Activated CD8-positive, alpha-beta T cell treated with anti-CD3 and anti-CD28 coated beads for 36 hours (primary cell): Measurements from ENCODE around the gene RAD52. TPM values are rescaled to one million over a fixed set of nuclear protein-coding genes. Genes with fewer than 3 reads are reported as not detected.
A peak's percentile ranks its signal among the peaks of the same experiment; 100 is the strongest.

Source experiments
- ATAC-seq: fragments of 200-7000 bp; cut with Tn5 transposase; one replicate; pipeline ENCODE4 v1.10.0; 2021; ENCODE audit warnings: mild to moderate bottlenecking, moderate library complexity
- CTCF ChIA-PET: fragments of 350-600 bp; sonication (Branson Sonifier 250); formaldehyde crosslinking; loops from one replicate; lab custom pipeline; 2021; ENCODE audit warnings: antibody characterized with exemption; lab: Charles Lee
- POLR2A ChIA-PET: fragments of 350-600 bp; sonication (Branson Sonifier 250); formaldehyde crosslinking; loops from one replicate; lab custom pipeline; 2021; ENCODE audit warnings: antibody characterized with exemption; lab: Charles Lee
- DNase-seq: peaks from one replicate; pipeline ENCODE4 v3.0.0-alpha.2; 2020
- H3K27ac Mint-ChIP-seq: one replicate; pipeline ENCODE4 v1.8.0; 2021; ENCODE audit warnings: mild to moderate bottlenecking, mixed read lengths
- H3K27me3 Mint-ChIP-seq: one replicate; pipeline ENCODE4 v1.8.0; 2021; ENCODE audit warnings: mixed read lengths
- H3K36me3 Mint-ChIP-seq: one replicate; pipeline ENCODE4 v1.8.0; 2021; ENCODE audit warnings: low read depth, mixed read lengths
- H3K4me1 Mint-ChIP-seq: one replicate; pipeline ENCODE4 v1.8.0; 2021; ENCODE audit warnings: low read depth, mixed read lengths
- H3K4me3 Mint-ChIP-seq: one replicate; pipeline ENCODE4 v1.8.0; 2021; ENCODE audit warnings: mild to moderate bottlenecking, moderate library complexity, mixed read lengths
- H3K9me3 Mint-ChIP-seq: one replicate; pipeline ENCODE4 v1.8.0; 2021; ENCODE audit warnings: mixed read lengths
- intact Hi-C: fragments of 100-400 bp; cut with micrococcal nuclease; formaldehyde crosslinking; loops from one replicate; pipeline ENCODE4 v1.10.0; 2022
- total RNA-seq, 2 experiments: library from RNA; stranded (reverse); gene quantifications; one replicate each; pipeline ENCODE4 v1.2.3, GENCODE V29; 2021
- TF ChIP-seq, protein P1 (sequence below): fragments of 200-600 bp; IDR thresholded peaks from one replicate; pipeline ENCODE4 v1.8.0; 2022; ENCODE audit warnings: antibody characterized with exemption, mild to moderate bottlenecking

Gene RAD52
- total RNA-seq, 2 experiments from 2014 or later = 14.9 to 16.3 TPM

DNA sequence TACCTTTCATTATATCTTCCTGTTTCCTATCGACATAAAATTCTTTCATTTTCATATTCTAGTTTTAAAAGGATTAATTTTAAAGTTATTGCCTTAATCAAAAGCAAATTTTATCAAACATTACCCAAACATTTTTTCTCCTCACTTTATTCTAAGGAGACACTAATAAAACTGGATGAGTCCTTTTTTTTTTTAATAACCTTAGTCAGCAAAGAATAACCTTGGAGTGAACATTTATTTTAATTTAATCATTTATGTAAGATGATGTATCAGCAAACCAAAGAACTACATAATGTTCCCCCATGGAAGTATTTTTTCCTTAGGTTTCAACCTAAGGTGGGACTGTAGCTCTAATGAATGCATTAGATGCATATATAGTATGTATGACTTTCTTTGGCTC is 83.9 kb downstream of the RAD52 start:
- H3K4me1 Mint-ChIP-seq = peaks cover 18% of the 10 kb centered on the region
- H3K36me3 Mint-ChIP-seq = peaks cover 27% of the 10 kb centered on the region
- H3K27me3 Mint-ChIP-seq = no peaks in the 10 kb centered on the region
- DNase-seq (no peak), ATAC-seq (no peak)
- no peak overlapping the region for H3K27ac Mint-ChIP-seq
- ChIA-PET CTCF (interaction anchor here (1.2 kb wide), 1 partner anchor 8 kb away, joined by 3 read pairs; no protein-coding TSS in a partner anchor), POLR2A (no interaction called here)
- no peaks in the 10 kb centered on the region for H3K9me3 Mint-ChIP-seq
- TF ChIP-seq, protein P1, sequence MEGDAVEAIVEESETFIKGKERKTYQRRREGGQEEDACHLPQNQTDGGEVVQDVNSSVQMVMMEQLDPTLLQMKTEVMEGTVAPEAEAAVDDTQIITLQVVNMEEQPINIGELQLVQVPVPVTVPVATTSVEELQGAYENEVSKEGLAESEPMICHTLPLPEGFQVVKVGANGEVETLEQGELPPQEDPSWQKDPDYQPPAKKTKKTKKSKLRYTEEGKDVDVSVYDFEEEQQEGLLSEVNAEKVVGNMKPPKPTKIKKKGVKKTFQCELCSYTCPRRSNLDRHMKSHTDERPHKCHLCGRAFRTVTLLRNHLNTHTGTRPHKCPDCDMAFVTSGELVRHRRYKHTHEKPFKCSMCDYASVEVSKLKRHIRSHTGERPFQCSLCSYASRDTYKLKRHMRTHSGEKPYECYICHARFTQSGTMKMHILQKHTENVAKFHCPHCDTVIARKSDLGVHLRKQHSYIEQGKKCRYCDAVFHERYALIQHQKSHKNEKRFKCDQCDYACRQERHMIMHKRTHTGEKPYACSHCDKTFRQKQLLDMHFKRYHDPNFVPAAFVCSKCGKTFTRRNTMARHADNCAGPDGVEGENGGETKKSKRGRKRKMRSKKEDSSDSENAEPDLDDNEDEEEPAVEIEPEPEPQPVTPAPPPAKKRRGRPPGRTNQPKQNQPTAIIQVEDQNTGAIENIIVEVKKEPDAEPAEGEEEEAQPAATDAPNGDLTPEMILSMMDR = no peak
- intact Hi-C loops = no loop called here
- no peak overlapping the region for H3K4me3 Mint-ChIP-seq

DNA sequence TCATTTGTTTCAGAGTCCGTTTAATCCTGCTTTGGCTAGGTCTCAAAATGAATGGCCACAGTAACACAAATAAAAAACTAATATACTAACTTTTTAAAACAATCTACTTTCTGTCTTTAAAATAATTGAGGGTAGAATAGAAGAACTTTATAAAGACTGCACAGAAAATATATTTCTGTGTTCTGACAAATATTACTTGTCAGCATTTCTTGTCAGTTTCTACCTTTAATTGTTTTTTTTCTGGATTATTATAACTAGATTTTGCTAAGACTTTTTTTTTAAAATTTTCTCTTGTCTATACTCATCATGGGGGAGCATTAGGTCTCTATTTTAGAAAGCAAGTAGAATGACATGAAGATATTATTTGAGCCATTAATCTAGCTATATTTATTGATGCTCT is 86.2 kb downstream of the RAD52 start:
- Mint-ChIP-seq H3K27me3 (no peaks in the 10 kb centered on the region), H3K27ac (no peak overlapping the region), H3K36me3 (peaks cover 25% of the 10 kb centered on the region), H3K9me3 (no peaks in the 10 kb centered on the region), H3K4me1 (peaks cover 7% of the 10 kb centered on the region), H3K4me3 (no peak overlapping the region)
- no peak for DNase-seq
- ATAC-seq = no peak
- TF ChIP-seq, protein P1 = no peak
- ChIA-PET CTCF (interaction anchor here (1.3 kb wide), 1 partner anchor 230 kb away, joined by 4 read pairs; no protein-coding TSS in a partner anchor), POLR2A (interaction anchor here (0.6 kb wide), 1 partner anchor 109 kb away, joined by 3 read pairs; no protein-coding TSS in a partner anchor)
- intact Hi-C loops = no loop called here

DNA sequence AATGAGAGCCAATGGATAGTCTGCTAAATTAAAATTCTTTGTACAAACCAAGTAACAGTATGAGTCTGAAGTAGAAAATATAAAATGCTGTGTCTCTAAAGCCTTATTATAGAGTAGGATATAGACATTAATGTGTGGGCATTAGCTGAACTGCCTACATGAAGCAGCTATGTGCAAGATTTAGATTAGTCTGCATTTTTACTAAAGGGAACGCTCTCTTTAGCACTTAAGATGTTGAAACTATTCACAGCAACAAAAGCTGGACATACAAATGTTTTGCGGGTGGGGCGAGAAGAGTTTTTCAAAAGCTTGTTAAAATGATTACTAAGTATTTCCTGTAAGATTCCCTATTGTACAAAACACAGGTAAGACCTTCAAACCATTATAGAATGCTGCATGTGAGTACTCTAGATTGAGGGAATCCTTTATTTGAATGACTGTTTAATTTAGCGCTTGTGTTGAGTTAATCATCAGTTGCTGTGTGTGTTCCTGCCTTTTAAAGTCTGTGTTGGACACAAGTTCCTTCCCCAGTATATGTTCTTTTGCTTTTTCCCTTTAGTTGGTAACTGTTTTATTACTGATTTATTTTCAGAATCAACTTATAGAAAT is 87.1 kb downstream of the RAD52 start:
- H3K27ac Mint-ChIP-seq = peak overlapping the region; percentile 17
- peaks cover 4% of the 10 kb centered on the region for H3K4me1 Mint-ChIP-seq
- intact Hi-C loops = no loop called here
- TF ChIP-seq, protein P1 = no peak
- DNase-seq = no peak
- CTCF ChIA-PET = interaction anchor here (1.1 to 1.4 kb wide), 5 partner anchors 9 to 286 kb away, joined by 3 to 5 read pairs (median 4); no protein-coding TSS in a partner anchor
- POLR2A ChIA-PET = interaction anchor here (0.6 to 1.1 kb wide), 2 partner anchors 9 to 109 kb away, joined by 3 read pairs; no protein-coding TSS in a partner anchor
- no peak for ATAC-seq
- peaks cover 23% of the 10 kb centered on the region for H3K36me3 Mint-ChIP-seq
- no peak overlapping the region for H3K4me3 Mint-ChIP-seq
- no peaks in the 10 kb centered on the region for H3K27me3 Mint-ChIP-seq
- H3K9me3 Mint-ChIP-seq = no peaks in the 10 kb centered on the region

Other genes with a start within 250 kb of the RAD52 start
- gene WNK1, start 197.1 kb downstream of the RAD52 start, total RNA-seq = 100 to 1,000 TPM; 142 to 143 TPM
- gene ERC1, start 41.5 kb upstream of the RAD52 start, total RNA-seq = 10 to 100 TPM; 21.7 to 27.0 TPM